Hematopoietic multipotent progenitor cell treated with erythropoietin and hydrocortisone succinate and interleukin-3 and kit ligand, for 4 days (in vitro differentiated cells): Measurements from ENCODE around the gene MGAT5B.

ENCODE experiments used
- DNase-seq: peaks from one replicate; pipeline ENCODE4 v3.0.0-alpha.2; 2015

The MGAT5B gene

DNA sequence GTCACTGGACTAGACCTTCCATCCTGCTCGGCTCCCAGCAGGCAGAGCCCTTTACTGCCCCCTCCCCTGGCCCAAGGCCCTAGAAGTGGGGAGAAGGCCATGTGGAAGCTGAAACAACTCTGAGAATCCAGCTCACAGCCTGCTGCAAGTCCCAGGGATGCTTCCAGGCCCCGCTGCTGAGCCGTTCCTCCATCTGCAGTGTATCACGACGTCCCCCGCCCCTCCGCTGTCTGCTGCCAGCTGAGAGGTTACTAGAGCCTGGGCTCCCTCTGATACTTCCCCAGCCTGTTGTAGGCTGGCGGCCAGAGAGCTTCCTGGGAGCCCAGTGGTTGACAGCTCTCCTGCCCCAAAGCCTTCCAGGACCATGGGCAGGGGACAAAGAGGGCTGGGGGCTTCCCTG, 118.2 kb downstream of the MGAT5B start:
- no peak for DNase-seq

DNA sequence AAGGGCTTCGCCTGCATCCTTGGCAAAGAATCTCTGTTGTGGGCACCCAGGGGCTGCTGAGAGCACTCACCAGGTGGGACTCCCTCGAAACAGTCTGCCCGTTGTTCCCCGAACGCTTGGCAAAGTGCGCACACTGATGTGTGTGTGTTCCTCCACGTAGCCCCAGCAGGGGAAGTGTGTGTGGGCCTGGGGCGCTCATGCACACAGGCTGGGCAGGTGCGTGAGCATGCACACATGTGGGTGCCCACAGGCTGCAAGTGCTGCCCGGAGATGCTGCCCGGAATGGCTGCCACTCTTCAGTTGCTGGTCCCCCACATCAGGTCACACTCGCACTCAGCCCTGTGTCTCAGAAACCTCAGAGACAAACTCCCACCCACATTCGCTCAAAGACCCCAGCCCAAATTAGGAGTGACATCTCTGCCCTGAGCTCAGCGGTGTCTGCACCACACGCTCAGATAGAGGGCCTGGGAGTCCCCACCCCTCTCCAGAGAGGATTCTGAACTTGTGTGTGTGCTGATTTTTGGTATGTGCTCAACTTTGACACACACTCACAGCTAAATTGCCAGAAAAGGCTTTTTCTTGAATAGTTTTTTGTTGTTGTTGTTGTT, 119.4 kb downstream of the MGAT5B start:
- no peak for DNase-seq

DNA sequence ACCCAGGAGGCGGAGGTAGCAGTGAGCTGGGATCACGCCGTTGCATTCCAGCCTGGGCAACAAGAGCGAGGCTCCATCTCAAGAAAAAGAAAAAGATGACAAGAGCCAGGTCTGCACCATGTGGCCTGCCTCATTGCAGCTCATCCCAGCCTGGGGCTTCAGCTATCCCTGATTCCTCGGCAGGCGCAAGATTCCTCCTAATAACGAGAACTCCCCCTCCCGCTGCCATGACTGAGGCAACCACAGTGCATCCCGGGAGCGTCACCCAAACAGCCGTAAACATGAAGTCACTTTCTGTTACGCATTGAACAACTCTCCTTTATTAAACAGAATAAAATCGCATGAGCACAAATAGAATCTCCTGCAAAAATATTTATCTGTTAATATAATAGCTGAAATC, 120.6 kb downstream of the MGAT5B start:
- no peak for DNase-seq

DNA sequence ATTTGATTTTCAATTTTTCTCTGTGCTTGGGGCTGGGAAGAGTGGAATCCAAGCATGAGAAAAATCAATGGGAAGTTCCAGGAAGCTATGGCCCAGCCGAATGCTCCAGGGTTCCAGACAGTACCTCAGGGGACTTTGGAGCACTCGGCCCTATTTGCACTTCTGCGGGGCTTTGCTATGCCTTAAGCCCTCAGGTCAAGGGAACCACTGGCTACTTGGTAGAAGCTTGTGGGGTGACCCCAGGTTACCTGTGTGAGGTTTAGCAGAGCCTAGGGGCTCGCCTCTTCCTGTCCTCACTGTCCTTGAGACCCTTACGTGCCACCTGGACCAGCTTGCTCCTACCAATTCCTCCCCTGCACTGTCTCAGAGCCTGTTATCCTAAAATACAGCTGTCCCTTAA, 121.3 kb downstream of the MGAT5B start:
- no peak for DNase-seq

DNA sequence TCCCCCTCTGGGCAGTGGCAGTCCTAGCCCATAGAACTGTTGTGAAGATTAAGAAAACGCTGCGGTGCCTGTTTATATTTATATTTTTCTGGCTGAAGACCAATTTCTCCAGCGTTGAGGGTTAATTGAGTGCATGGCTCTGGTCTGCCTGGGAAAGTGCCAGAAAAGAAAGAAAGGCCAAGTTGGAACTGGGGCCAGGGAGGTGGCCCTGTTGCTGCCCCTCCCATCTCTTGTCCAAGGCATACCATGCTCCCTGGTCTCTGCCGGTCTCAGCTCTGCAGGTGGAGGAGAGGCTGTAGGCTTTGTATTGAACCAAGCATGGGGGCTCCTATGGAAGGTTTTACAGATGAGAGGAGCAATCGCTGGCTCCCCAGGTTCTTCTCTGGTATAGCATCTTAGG, 124.7 kb downstream of the MGAT5B start:
- no peak for DNase-seq

DNA sequence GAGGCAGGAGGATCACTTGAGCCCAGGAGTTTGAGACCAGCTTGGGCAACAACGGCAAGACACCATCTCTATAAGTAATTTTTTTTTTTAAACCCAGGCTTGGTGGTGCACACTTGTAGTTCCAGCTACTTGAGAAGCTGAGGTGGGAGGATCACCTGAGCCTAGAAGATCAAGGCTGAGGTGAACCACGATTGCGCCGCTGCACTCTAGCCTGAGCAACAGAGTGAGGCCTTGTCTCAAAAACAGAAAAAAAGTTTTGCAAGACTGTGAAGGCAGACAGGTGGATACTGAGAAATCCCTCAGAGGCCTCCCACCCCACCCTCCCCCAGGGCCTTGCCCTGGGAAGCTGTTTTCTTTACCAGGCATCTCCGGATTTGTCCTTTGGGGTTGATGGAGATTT, 125.4 kb downstream of the MGAT5B start:
- no peak for DNase-seq

DNA sequence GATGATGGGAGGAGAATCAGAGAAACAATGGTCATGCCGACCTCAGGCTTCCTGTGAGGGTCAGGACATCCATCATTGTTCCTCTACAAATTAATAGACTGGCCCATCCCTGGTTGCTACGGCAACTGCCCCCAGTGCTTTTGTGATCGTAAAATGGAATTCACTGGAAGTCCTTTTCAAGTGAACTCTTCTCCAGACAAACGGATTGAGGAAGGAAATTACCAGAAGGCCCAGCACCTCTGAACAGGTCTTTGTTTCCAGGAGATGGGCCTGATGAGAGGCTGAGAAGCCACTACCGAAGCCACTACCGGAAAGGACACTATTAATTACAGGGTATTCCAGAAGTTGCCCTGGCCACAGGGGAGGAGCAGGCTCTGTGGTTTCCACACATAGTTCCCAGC, 126.0 kb downstream of the MGAT5B start:
- no peak for DNase-seq

DNA sequence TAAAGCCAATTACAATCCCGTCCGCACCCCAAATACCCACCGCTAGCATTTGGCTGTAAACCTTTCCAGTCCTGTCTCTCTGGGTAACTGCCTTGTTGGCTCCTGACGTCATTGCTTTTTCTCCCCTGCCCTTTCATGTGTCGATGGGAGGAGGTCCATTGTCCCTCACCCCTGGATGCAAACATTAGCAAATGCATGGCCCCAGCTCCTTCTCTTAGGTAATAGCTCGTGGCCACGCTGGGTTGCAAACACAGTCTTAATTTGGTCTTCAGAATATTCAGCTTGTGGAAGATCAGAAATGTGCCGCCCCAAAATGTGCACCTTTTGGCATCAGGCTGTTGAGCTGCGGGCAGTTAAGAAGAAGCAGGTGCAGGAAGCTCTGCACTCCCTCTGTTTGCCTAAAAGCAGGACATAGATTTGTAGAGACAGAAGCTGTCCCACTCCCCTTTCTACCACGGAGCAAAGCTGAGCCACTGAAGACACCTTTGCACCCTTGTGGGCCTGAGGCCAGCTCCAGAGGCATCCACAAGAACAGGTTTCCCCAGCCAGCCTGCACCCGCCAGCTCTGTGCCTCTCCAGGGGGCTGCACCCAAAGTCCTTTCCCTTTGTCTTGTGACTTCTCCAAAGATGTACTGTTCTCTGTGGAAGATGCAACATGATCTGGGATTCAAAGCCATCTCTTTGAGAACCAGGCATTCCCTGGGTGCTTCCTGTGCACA, 127.3 kb downstream of the MGAT5B start:
- DNase-seq: no peak

DNA sequence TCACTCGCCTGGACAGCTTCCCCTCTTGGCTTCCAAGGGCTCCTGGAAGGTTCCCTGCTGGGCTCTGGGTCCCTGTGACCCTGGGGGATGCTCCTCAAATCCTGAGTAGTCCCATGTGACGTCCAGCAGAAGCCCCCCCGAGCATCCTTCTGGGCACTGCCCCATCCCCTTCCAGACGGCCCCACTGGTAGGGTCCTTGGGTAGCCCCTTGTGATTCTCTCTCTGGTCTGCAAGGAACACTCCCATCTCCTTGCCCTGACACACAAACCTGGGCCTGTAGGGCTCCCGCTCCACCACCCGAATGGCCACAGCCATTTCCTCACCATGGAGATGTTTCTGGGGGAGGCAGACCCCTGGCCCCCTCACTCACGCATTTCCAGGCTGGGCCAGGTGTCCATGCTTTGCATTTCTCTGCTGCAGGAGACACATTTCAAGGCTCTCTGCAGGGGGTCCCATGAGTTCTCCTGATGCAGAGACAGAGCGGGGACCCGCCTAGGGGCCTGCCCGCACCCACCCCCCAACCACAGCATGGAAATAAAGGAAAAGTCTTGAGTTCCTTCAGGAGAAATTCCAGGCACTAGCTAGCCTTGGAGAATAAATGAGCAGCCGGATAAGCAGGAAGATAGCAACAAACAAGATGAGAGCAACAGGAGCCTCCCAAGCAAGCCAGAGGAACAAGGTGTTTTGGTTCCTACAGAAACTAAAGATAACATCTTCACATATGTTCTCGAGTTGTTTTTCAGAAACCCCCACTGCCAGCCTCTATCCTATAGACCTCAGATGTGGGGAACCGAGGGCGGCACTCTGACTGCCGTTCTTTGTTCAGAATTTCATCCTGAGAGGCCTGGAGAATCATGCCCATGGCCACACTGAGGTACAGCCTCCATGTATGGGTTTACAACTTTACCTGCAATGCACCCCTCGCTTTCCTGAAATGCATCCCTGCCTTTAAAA, 128.8 kb downstream of the MGAT5B start:
- no peak for DNase-seq

DNA sequence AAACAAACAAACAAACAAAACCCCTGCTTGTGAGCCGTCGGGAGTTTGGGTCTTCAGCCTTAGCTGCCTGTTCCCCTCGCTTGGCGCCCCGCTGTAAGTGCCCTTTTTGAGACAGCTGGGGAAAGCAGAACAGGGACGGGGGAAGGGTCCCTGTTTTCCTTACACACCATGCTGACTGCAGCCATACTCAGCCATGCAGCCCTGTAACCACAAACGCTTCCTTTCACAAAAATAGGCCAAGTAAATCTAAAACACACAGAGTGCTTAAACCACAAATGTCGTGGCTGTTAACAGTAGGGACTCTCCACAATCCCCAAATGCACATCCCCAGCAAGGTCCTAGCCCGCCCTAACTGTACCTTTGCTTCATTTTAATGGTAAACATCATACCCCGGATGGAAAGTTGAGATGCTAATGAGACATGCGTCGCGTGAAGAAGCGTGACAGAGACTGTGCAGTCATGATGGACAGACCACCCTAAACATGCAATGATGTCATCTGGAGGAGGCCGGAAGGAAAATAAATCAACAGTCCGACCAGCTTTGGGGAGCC, 129.9 kb downstream of the MGAT5B start:
- DNase-seq: peak; percentile 64

DNA sequence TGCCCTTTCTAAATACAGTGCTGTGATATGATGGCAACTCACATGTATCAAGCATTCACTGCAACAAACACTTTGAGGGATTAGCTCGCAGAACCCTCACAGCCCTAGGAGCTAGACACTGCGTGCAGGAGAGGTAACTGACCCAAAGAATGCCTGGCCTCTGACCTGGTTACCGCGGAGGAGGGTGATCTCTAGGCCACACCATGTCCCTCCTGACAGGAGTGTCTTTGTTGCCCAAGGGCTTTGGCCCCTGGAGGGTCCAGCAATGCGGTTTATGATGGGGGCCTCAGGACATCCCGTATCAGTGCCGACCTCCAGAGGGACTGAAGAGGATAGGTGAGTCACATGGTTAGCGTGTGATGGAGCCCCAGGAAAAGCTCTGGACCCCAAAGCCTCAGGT, 130.6 kb downstream of the MGAT5B start:
- DNase-seq: no peak
